Ascending aorta (tissue), 2 donors: ENCODE data around the gene EGFLAM. TPM values are rescaled to one million over a fixed set of nuclear protein-coding genes. Genes with fewer than 3 reads are reported as not detected.

Experiments used
- DNase-seq, 2 donors: peaks; one replicate each; pipeline ENCODE4 v3.0.0-alpha.2; 2019; ENCODE audit warnings: low spot score in 2 of 2
- H3K27ac ChIP-seq, 2 donors: fragments of 200-600 bp; sonication (generic); one replicate each; pipeline ENCODE4 v1.5.1; 2016 to 2017; ENCODE audit warnings: mild to moderate bottlenecking in 1 of 2
- H3K27me3 ChIP-seq: fragments of 200-600 bp; sonication (generic); one replicate; pipeline ENCODE4 v1.5.1; 2017
- H3K36me3 ChIP-seq, 2 donors: fragments of 200-600 bp; sonication (generic); one replicate each; pipeline ENCODE4 v1.5.1; 2016
- H3K4me1 ChIP-seq, 2 donors: fragments of 200-600 bp; sonication (generic); one replicate each; pipeline ENCODE4 v1.5.1; 2016 to 2017; ENCODE audit warnings: mild to moderate bottlenecking in 1 of 2
- H3K4me3 ChIP-seq, 2 donors: fragments of 200-600 bp; sonication (generic); one replicate each; pipeline ENCODE4 v1.5.1; 2016 to 2017; ENCODE audit warnings: mild to moderate bottlenecking in 1 of 2
- H3K9me3 ChIP-seq, 2 donors: fragments of 200-600 bp; sonication (generic); one replicate each; pipeline ENCODE4 v1.5.1; 2016
- intact Hi-C: fragments of 100-400 bp; cut with DNase I; formaldehyde crosslinking; loops from one replicate; pipeline ENCODE4 v1.15.1; 2023
- total RNA-seq: library from RNA; depleted of rRNA; stranded (reverse); fragments of >200 nt; gene quantifications from one replicate; pipeline ENCODE4 v1.1.0, GENCODE V29; 2016
- TF ChIP-seq, protein P1 (sequence below), 3 experiments: fragments of 200-600 bp in 2 of 3; fragments of 450-650 bp in 1 of 3; sonication (generic) in 2 of 3; IDR thresholded peaks; one replicate each; pipeline ENCODE4 v1.5.1; 2016 to 2019; ENCODE audit warnings: antibody characterized with exemption in 3 of 3, mild to moderate bottlenecking in 1 of 3, moderate library complexity in 1 of 3

EGFLAM gene
- total RNA-seq, 1 donor from 2014 or later: 4.2 TPM

DNA sequence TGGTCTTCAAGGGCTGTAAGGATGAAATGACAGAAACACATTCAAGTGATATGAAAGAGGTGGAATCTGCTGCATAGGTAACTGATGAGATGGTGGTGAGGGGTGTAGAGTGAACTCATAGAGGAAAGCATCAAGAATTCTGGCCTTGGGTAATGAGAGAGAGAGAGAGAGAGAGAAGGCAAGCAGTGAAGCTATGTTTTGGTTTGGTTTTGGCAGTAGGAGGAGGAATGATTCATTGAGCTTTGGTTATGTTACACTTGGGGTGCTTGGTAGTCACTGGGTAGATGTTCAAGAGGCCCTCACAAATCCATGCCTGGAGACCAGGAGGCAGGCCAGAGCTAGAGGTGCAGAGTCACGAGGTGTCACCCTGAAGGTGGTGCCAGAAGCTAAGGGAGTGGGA, 89.5 kb downstream of the EGFLAM start:
- no peak overlapping the region for H3K27ac ChIP-seq
- H3K36me3 ChIP-seq: no peaks in the 10 kb centered on the region
- H3K27me3 ChIP-seq: no peaks in the 10 kb centered on the region
- no peaks in the 10 kb centered on the region for H3K4me1 ChIP-seq
- intact Hi-C loops: no loop called here
- no peaks in the 10 kb centered on the region for H3K9me3 ChIP-seq
- no peak for DNase-seq
- TF ChIP-seq, protein P1, sequence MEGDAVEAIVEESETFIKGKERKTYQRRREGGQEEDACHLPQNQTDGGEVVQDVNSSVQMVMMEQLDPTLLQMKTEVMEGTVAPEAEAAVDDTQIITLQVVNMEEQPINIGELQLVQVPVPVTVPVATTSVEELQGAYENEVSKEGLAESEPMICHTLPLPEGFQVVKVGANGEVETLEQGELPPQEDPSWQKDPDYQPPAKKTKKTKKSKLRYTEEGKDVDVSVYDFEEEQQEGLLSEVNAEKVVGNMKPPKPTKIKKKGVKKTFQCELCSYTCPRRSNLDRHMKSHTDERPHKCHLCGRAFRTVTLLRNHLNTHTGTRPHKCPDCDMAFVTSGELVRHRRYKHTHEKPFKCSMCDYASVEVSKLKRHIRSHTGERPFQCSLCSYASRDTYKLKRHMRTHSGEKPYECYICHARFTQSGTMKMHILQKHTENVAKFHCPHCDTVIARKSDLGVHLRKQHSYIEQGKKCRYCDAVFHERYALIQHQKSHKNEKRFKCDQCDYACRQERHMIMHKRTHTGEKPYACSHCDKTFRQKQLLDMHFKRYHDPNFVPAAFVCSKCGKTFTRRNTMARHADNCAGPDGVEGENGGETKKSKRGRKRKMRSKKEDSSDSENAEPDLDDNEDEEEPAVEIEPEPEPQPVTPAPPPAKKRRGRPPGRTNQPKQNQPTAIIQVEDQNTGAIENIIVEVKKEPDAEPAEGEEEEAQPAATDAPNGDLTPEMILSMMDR (IDR thresholded peaks at IDR 0.05): no peak
- no peak overlapping the region for H3K4me3 ChIP-seq

DNA sequence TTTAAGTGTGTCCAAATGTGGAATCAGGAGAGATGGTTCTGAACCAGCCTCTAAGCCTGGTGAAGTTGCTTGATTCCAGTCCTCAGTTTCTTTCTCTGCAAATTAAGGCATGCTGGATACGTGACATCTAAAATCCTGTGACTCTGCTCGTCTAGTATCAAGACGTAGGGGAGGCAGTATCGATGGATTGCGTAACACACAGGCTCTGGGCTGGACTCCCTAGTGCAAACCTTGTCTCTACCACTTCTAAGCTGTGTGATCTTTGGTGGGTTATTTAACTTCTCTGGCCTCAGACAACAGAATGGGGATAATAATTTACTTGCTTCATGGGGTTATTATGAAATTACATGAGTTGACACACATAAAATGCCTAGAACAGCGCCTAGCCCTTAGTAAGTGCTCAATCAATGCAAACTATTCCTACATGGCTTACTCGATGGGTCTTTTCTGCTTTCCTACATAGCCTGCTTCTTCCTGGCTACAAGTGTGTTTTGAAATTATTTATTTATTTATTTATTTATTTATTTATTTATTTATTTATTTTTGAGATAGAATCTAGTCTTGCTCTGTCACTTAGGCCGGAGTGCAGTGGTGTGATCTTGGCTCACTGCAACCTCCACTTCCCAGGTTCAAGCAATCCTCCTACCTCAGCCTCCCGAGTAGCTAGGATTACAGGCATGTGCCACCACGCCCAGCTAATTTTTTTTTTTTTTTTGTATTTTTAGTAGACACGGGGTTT, 102.1 kb downstream of the EGFLAM start:
- TF ChIP-seq, protein P1 (IDR thresholded peaks at IDR 0.05): no peak
- intact Hi-C loops: no loop called here
- Histone ChIP-seq H3K27me3 (no peaks in the 10 kb centered on the region), H3K27ac (no peak overlapping the region), H3K36me3 (no peaks in the 10 kb centered on the region), H3K9me3 (no peaks in the 10 kb centered on the region), H3K4me3 (no peak overlapping the region), H3K4me1 (no peaks in the 10 kb centered on the region)
- no peak for DNase-seq

DNA sequence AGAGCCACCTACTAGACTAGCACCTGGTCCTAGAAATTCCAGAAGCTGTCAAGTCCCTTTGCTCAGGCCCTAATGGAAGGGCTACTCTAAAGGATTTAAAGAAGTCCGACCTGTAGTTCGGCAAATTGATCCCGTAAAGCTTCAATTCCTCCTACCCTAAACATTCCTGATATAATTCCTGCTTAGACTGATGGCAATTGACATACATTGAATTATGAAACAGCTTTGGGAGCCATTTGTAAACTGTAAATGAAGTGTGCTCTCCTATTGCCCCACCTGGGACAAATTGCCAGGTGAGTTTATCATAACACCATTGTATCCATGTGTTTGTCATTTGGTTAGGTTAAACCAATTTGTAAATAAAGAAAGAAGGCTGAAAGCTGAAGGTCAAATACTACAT, 104.4 kb downstream of the EGFLAM start:
- Histone ChIP-seq H3K9me3 (no peaks in the 10 kb centered on the region), H3K4me1 (no peaks in the 10 kb centered on the region), H3K27me3 (no peaks in the 10 kb centered on the region), H3K27ac (no peak overlapping the region), H3K4me3 (no peak overlapping the region), H3K36me3 (no peaks in the 10 kb centered on the region)
- DNase-seq: no peak
- TF ChIP-seq, protein P1 (IDR thresholded peaks at IDR 0.05): no peak
- intact Hi-C loops: no loop called here

DNA sequence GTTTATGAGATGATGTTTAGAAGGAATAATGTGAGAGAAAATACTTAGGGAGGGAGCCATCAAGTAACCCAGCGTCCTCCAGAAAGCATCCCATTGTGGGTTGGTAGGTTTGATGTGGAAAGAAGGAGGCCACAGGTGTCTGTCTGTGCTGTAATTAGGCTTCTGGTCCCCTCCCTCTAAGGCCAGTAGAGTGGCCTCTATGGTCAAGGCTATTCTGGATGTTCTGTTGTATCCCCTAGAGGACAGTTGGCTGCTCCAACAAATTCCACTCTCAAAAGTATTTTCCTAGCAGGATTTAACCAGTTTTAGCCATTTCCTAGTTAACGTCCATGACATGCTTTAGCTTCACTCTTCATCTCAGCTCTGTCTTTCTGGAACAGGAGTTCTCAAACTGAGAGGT, 106.5 kb downstream of the EGFLAM start:
- no peaks in the 10 kb centered on the region for H3K27me3 ChIP-seq
- TF ChIP-seq, protein P1 (IDR thresholded peaks at IDR 0.05): no peak
- H3K4me3 ChIP-seq: no peak overlapping the region
- H3K27ac ChIP-seq: no peak overlapping the region
- no peaks in the 10 kb centered on the region for H3K36me3 ChIP-seq
- intact Hi-C loops: no loop called here
- no peaks in the 10 kb centered on the region for H3K4me1 ChIP-seq
- no peak for DNase-seq
- no peaks in the 10 kb centered on the region for H3K9me3 ChIP-seq

DNA sequence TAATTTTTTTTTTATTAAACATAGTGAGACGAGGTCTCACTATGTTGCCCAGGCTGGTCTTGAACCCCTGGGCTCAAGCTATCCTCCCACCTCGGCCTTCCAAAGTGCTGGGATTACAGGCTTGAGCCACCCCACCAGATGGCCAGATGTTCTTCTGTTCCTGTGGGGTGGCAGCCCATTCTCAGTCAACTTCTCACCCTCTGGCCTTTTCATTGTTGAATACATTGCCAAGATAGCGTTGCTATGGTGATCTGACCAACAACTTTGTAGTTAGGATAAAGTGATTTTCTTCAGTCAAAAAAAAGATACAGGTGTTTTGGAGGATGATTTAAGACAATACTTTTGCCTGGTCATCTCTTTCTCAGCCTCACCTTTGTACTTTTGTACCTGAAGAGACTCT, 109.1 kb downstream of the EGFLAM start:
- H3K9me3 ChIP-seq: no peaks in the 10 kb centered on the region
- H3K4me3 ChIP-seq: no peak overlapping the region
- DNase-seq: no peak
- intact Hi-C loops: no loop called here
- no peaks in the 10 kb centered on the region for H3K36me3 ChIP-seq
- no peaks in the 10 kb centered on the region for H3K27me3 ChIP-seq
- TF ChIP-seq, protein P1 (IDR thresholded peaks at IDR 0.05): no peak
- H3K4me1 ChIP-seq: no peaks in the 10 kb centered on the region
- no peak overlapping the region for H3K27ac ChIP-seq

DNA sequence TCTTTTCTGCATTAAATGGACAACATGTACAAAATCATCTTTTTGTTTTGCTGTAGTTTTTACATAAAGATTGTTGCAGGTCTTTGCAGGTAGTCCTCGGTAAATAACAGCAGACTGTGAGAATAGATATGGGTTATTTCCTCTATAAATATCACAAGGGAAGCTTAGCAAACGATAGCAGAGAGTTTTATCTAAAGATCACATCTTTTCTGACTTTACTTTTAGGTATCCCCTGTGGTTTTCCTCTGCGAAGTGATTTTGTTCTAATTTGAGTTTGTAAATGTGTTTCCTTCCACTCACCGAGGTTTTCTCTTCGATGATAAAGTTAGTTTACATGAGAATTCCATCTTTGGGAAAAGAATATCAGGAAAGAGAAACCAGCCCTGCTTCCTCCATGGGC, 109.6 kb downstream of the EGFLAM start:
- H3K4me3 ChIP-seq: no peak overlapping the region
- no peaks in the 10 kb centered on the region for H3K4me1 ChIP-seq
- TF ChIP-seq, protein P1 (IDR thresholded peaks at IDR 0.05): no peak
- H3K9me3 ChIP-seq: no peaks in the 10 kb centered on the region
- no peak overlapping the region for H3K27ac ChIP-seq
- intact Hi-C loops: no loop called here
- no peaks in the 10 kb centered on the region for H3K36me3 ChIP-seq
- no peak for DNase-seq
- no peaks in the 10 kb centered on the region for H3K27me3 ChIP-seq
